HG03139 (cell line): ENCODE data around the gene ZMIZ1.

ENCODE experiments used
- ATAC-seq: cut with Tn5 transposase; IDR thresholded peaks from one replicate; pipeline ENCODE4 v1.9.1; 2021; ENCODE audit not compliant: unreplicated experiment

The ZMIZ1 gene

DNA sequence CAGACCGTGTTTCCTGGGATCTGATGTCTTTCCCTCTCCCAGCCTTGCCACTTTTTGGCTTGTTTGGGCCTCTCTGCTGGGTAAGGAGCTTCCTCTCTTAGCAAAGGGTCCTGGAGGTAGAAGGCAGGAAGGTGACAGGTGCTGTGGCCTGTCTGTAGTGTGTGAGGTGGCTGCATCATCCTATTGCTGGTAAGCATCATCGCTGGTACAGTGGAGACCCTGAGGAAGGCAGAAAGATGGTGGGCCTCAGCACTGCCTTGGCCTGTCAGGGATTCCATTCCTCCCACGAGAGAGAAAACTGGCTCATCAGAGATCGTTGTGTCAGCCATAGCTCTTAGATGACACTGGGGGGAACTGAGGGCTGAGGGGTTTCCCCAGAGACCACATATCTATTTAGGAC lies 46.5 kb downstream of the ZMIZ1 start:
- no peak for ATAC-seq

DNA sequence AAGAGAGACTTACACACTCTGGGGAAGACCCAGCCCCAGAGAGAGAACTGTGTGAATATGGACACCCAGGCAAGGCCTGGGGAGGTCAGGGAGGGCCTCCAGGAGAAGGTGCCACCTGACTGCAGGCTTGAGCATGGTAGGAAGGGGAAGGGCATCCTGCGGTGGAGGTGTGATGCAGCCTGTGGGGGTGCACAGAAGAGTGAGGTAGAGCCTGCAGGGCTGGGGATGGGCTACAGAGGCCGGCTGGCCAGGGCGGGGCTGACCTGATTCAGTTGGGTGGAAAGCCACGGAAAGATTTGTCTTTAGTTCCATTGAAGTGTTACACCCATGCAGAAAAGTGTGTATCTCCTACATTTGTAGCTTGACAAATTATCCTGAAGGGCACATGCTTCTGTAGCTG lies 47.6 kb downstream of the ZMIZ1 start:
- ATAC-seq, result peak; percentile 23

DNA sequence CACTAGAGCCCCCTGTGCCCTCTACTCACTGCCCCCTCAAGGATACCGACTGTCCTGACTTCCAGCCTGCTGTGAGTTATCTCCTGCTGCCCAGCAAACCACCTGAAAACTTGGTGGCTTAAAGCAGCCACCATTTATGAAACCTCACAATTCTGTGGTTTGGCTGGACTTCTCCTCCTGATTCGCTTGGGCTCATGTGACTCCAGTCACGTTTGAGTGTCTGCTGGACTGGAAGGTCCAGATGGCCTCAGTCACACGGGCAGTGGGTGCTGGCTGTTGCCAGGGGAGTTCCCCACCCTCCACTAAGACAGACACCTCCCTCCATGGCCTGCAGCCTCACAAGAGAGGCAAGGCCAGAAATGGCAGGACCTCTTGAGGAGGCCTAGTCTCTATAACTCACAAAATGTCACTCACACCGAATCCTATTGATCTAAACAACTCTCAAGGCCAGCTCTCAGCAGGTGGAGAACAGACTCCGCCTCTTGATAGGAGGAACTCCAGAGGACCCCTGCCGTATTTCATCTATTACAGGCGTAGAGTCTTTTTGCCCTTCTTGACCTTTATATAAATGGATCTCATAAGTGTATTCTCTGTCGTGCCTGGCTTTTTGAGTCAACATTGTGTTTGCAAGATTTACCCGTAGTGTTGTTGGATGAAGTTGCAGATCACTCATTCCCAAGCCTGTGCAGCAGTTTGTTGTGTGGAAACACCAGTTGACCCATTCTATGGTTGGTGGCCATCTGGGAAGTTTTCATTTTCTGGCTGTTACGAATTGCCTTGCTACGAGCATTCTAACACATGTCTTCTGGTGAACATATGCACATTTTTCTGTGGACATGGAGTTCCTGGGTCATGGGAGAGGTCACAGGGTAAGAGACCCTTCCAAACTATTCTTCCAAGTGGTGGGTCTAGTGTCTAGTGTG lies 48.3 kb downstream of the ZMIZ1 start:
- peak; percentile 73 for ATAC-seq

DNA sequence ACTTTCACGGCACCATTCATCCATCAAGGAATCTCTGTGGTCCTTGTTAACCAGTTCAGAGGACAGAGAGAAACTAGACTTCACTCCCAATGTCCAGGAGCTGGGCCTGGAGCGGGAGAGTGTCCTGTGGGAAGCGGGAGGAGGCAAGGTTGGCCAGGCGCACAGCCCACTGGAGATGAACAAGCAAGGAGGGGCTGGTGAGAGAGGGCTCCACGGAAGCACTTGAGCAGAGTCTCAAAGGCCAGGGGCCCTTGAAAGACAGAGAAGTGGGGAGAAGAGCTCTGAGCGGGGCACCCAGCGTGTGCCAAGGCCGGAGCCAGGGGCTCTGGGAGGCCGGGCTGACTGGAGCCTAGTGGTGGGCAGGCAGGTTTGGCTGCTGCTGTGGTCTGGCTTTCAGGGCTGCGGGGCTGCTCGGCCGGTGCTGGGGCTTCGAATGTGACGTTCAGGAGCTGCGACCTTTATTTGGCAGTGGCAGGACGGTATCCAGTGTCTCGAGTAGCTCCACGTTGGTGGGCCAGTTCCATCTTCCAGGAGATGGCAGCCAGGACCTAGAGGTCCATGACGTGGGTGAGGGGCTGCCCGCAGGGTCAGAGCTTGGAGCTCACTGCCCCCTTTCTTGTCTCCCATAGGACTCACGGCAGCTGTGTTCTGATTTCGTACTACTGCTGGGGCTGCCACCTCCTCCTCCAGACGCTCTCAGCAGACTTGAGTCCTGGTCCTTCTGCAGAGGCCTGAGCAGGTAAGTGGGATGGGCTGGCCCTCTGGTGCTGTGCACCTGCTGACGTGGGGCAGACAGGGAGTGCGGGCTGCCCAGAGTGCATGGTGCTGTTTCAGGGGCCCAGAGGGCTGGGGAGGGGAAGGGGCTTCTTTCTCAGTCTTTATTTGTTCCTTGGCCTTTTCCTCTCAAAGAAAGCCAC lies 49.8 kb downstream of the ZMIZ1 start:
- no peak for ATAC-seq

DNA sequence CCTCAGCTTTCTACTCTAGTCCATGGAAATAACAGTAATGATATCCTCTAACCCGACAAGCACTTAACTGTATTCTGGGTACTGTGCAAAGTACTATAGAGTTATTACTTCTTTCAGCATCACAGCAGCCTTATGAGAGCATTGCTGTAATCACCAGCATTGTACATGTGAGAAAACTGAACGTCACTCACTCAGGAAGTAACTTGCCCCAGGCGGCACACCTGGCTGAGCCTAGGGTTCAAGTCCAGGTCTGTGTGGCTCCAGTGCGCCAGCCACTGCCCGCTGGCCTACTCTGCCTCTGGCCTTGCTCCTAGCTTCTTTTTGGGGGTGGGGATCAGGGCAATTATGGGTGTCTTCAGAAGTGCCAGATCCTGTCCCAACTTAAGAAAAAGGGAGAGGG lies 50.5 kb downstream of the ZMIZ1 start:
- ATAC-seq, result no peak

DNA sequence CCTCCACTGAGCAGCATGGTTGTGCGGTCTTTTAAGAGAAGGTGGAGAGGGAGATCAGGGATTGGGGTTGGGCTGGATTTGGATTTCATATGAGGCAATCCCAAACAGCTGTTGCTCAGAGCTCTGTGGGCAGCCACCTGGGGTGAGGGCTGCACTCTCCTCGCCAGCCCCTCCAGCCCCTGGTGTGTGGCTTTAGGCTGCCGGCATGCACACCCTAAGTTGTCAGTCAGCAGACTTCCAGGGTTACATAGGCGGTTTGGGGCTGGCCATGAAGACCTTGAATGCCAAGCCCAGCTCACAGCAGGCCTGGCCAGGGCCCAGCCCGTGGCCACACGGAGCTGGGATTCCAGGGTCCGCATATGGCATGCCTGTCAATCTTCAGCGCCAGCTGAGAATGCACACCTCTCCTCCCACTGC lies 54.8 kb downstream of the ZMIZ1 start:
- ATAC-seq, result no peak

DNA sequence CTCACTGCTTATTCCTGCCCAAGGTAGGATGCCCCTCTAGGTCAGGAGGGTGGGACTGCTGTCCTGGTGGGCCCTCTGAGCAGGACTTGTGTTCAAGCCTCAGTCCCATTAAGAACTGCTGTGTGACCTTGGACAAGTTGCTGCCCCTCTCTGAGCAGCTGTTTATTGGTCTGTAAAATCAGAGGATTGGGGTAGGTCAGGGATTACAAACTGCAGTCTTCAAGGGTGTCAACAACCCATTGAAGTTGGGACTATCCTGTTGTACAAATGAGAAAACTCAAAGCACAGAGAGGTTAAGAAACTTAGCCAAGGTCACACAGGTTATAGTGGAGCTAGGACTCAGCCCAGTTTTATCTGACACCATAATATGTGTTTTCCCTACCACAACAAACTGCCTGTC lies 55.3 kb downstream of the ZMIZ1 start:
- ATAC-seq, result no peak

DNA sequence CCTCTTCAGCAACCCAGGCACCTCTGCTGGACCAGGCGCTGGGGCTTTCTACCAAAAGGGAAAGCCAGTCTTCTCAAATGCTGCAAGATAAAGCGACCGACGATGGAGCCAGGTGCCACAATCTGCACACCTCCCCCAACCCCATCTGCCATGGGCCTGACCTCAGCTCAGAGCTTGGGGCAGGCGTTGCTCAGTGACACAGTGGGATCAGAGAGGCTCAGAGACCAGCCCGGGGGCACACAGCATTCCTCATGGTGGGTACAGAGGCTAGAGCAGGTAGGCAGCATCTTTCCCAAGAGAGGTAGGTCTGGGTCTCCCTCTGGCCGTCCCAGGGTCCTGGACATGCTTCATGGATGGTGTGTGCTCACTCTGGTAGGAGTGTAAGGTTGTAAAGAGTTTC lies 56.3 kb downstream of the ZMIZ1 start:
- ATAC-seq, result no peak

DNA sequence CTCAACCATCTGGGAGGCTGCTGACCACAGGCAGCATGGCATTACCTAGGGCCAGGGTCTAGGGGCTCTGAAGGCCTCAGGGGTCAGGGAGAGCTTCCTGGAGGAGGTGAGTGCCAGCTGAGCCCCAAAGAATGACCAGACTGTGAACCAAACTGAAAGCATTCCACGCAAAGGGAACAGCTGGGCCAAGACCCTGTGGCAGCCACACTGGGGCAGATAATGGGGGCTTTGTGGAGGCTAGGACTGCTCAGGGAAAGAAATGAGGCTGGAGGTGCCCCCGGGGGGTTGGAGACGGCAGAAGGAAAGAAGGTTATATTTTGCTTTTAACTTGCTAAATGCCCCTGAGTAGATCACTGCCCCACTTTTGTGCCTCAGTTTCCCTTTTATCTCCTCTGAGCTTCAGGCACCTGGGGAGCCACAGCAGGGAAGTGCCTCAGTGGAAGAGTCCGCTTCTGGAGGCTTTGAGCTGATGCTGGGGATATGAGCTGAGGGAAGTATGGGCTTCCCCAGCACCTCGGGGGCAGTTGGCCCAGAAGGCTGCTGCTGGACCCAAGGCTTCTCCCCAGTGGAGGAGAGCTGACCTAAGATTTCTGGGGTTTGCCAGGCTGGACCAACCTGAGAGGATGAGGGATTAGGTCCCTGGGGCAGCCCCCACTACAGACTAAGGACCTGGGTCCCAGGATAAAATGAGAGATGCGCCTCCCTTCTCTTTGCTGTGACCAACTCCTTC lies 57.8 kb downstream of the ZMIZ1 start:
- no peak for ATAC-seq

DNA sequence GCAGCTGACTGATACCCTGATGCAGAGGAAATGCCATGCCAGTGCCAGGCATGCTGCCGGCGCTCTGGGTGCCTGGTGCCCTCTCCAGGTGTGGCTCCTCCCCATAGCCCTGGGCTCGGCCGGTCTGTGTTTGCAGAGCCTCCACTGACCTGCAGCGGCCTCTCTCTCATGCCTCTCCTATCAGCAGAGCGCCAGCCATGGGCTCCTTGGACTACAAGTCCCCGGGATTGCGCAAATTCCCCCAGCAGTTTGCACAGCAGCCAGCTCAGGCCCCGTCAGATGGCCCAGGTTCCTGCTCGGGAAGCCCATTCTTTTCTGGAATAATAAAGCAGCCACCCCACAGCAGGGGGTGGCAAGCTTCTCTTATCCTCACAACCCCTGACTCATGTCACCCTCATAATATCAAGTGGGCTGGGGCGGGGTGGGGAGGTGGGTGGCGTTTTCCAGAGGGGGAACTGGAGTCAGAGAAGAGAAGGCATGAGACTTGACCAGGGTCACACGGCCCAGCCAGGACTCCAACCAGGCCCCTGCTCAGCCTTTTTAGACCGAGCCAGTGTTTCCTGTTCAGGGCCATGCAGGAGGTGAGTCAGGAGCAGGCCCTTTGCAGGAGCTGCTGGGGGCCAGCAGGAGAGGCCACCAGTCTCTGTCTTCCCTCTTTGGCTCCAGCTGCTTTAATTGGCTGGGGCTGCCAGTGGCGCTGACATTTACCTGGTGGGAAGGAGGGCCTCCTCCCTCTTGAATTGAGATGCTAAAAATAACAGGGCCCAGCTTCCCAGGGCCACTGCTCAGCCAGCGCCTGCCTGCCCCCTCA lies 58.6 kb downstream of the ZMIZ1 start:
- no peak for ATAC-seq

DNA sequence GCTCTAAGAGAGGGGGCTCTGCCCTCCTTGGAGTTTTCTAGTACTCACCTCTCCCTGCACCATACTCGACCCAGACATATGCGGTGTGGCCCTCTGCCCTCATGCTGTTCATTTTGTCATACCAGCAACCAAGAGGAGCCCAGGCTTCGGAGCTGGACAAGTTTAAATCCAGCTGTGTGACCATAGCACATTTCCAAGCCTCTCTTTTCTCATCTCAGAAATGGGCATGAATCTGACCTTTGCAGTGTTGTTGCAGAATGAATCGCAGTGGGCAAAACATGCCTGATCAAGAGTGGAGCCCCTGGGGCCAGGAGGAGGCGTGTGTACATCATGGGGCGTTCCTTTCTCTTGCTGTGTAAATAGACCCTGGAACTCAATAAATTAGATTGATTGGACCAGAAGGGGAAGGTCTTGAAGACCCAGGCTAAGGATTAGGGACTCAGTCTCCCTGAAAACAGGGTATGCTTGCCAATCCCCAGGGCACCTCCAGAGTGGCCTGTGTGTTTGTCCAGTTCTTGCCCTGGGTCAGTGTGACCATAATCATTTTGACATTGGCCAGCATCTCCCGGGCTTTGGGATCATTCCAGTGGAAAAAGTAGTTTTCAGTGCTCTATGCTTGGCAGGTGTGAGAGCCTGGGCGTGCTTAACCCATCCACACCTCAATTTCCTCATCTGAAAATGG lies 59.6 kb downstream of the ZMIZ1 start:
- no peak for ATAC-seq

DNA sequence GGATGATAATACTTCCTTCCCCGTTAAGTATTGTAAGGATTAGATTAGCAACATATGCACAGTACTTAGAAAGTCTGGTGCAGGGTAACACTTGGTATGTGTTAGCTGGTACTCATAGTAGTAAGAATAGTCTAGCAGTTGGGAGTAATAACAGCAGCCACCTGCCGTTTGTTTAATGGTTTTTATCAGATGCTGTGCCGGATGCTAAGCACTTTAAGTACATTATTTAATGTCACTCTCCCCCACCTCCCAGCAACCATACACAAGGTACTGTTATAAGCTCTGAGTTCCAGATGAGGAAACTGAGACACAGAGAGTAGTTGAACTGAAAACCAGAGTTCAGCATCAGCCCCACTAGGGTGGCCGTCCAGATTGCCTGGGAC lies 60.1 kb downstream of the ZMIZ1 start:
- ATAC-seq, result no peak

DNA sequence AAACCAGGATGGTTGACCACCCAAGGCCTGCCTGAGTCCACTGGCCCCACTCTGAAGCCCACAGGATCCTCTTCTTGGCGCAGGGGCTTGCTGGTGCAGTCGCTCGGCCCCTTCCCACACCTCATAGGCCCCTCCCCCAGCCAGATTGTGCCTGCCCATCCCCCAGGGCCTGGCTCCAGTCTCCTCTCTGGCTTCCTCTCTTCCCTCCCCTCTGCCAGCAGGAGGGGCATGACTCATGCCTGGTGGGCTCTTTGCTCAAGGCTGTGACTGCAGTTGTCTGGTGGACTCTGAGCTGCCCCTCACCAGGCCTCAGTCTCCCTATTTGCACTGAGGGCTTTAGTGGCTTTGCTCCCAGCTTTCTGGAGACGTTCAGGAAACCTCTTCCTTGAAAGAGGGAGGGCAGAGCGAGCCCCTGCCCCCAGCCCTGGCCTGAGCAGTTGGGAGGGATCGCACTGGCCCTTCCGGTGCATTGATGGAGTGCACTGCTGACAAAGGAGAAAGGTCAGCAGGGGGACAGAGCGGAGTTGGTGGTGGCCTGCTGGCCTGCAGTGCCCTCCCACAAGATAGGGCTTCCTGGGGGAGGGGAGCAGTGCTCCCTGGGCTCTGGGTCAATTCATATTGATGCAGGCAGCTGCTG lies 60.7 kb downstream of the ZMIZ1 start:
- ATAC-seq, result no peak

DNA sequence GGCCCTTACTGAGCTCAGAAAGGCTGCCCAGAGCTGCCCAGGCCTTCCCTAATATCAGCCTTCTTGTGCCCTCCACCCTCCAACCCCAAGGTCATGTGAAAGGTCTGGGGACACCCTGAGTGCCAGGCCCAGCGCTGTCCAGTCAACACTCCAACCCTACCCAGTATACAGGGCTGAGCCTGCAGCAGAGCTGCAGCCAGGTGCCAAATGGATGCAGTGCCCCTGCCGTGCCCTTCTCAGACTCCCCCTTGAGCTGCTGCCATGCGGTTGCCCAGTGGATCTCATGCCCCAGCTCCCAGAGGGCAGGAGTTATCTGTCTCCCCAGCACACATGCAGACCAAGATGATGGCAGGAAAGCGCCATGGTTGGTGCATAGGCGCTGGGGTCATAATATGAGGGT lies 61.5 kb downstream of the ZMIZ1 start:
- ATAC-seq, result no peak

DNA sequence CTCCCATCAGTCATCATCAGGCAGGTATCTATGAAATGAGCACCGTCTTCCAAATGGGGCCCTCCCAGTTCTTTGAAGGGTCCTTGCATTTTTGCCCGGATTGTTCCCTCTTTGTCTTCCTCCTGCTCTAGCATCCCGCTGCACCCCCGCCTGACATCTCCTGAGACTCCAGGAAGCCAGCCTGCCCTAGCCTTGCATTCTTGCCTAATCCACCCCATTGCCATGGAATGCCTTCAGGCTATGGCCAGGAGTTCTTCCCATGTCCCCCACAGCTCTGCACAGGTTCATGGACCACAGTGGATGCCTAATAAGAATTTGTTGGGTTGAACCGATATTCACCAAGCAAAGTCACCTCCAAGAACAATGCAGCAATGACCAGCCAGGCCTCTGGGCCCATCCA lies 62.1 kb downstream of the ZMIZ1 start:
- ATAC-seq, result no peak

DNA sequence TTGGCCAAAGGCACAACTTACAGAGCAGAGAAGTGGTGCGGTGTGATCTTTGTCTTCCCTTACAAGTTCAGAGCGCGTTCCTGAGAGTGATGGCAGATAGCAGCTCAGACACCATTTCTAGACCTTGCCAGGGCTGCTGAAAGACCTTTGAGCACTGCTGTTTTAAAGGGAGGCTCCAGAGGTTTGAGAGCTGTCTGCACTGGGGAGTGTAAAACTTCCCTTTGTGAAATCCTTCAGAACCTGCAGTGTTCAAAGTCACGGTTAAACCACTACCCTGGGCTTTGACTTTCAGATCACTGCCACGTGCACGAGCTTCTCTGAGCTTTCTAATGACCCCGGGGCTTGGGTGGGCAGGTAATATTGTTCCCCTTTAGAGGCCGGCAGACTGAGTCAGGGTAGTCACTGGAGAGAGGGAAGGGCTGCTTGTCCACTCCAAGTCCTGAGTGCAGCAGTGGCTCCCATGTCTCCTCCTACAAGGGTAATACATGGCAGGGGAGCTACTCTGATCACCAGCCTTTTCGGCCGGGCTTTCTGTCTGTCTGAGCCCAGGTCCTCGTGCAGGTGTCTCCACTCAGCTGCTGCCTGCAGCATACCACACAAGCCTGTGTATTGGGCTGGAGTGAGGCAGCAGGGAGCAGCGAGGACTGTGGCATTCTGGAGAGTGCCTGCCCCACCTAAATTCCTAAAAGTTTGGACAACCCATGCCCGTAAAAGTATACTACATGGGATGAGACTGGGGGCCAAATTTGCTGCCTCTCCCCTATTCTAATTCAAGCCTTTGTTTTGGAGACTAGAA lies 63.3 kb downstream of the ZMIZ1 start:
- ATAC-seq, result no peak

DNA sequence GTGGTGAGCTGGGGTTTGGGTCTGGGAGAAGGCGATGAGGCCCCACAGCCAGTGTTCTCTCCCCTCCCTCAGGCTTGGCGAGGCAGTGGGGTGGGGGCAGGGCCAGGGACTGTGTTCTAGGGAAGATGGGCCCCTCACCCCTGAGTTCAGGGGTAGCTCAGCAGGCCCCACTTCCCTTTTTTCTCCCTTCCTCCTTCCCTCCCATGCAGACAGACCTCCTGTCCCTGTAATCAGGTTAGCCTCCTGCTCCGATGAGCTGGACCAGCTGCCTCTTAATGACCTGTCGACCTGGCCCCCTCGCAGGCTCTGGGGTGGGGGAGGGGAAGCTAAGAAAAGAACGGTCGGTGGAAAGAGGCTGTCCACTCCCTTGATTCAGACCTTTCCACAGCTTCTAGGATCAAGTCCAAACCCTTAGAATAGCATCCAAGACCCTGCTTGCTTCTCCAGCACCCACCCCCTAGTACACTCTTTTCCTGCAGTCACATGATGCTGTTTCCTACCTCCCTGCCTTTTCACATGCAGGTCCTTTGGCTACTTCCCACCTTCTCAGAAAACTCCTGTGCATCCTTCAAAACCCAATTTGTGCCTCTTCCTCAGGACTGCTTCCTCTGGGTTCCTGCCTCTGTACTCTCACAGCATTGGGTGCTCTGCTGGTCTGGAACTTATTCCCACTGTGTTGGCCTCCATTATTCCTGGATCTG lies 64.1 kb downstream of the ZMIZ1 start:
- ATAC-seq, result no peak

DNA sequence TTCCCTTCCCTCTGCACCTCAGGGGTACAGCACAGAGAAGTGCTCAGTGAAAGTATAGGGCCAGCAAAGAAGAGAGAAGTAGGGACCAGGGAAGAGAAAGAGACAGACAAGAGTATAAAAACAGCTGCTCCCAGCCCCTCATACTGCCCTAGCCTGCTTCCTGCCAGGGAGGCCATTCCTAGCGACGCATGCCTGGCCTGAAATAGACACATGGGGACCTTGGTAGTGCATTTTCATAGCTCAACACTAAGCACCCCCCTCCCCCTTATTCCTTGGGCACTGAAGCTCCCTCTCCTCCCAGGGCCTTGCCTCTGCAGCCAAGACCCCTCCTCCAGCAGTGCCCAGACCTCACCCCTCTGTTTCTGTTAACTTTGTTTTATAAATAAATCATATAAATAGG lies 64.7 kb downstream of the ZMIZ1 start:
- no peak for ATAC-seq
